Measurements from ENCODE around the gene SLIRP.
A peak's percentile ranks its signal among the peaks of the same experiment; 100 is the strongest.
"Not testable (repeated sequence)": the region's sequence is repeated elsewhere in the genome, so short reads cannot be mapped to it uniquely, and the experiment has no call there.

SLIRP gene

GRCh38 chr14:77707724-77708408 is at the start of gene SLIRP, which contains the start of gene ALKBH1:
Gene SLIRP (plus strand): TSS chr14:77708103. CDS start chr14:77708112, 9 bp downstream.
Gene ALKBH1 (minus strand): TSS chr14:77708023. CDS start chr14:77708004, 19 bp downstream.
- peak; percentile 42 for DNase-seq (ENCODE audit: low read depth)

GRCh38 chr14:77659831-77660230 is 48.1 kb upstream of the SLIRP start:
- no peak for DNase-seq (ENCODE audit: low read depth)

- DNase-seq (ENCODE audit: low read depth), result no peak
Measured at GRCh38 chr14:77660754-77661153, 47.1 kb upstream of the SLIRP start.

- not testable (repeated sequence) for DNase-seq (ENCODE audit: low read depth)
Measured at GRCh38 chr14:77661562-77661961, 46.3 kb upstream of the SLIRP start.

- no peak for DNase-seq (ENCODE audit: low read depth)
Measured at GRCh38 chr14:77663293-77663692, 44.6 kb upstream of the SLIRP start.

GRCh38 chr14:77667331-77667730 is 40.6 kb upstream of the SLIRP start:
- DNase-seq (ENCODE audit: low read depth), result no peak

GRCh38 chr14:77673193-77673592 is 34.7 kb upstream of the SLIRP start:
- no peak for DNase-seq (ENCODE audit: low read depth)

- no peak for DNase-seq (ENCODE audit: low read depth)
Measured at GRCh38 chr14:77674931-77675330, 33.0 kb upstream of the SLIRP start.

GRCh38 chr14:77681196-77682157 is 26.4 kb upstream of the SLIRP start:
- peak; percentile 14 for DNase-seq (ENCODE audit: low read depth)

- peak; percentile 4 for DNase-seq (ENCODE audit: low read depth)
Measured at GRCh38 chr14:77682158-77682553, 25.7 kb upstream of the SLIRP start.

- DNase-seq (ENCODE audit: low read depth), result no peak
Measured at GRCh38 chr14:77691259-77691658, 16.6 kb upstream of the SLIRP start.

- DNase-seq (ENCODE audit: low read depth), result no peak
Measured at GRCh38 chr14:77707355-77707723, 564 bp upstream of the SLIRP start.

- DNase-seq (ENCODE audit: low read depth), result no peak
Measured at GRCh38 chr14:77708749-77709148, 846 bp downstream of the SLIRP start.

- no peak for DNase-seq (ENCODE audit: low read depth)
Measured at GRCh38 chr14:77709412-77709811, 1.5 kb downstream of the SLIRP start.

GRCh38 chr14:77710364-77710763 is 2.5 kb downstream of the SLIRP start:
- no peak for DNase-seq (ENCODE audit: low read depth)

- no peak for DNase-seq (ENCODE audit: low read depth)
Measured at GRCh38 chr14:77714926-77715325, 7.0 kb downstream of the SLIRP start.

- DNase-seq (ENCODE audit: low read depth), result no peak
Measured at GRCh38 chr14:77717608-77718305, 9.9 kb downstream of the SLIRP start.

- DNase-seq (ENCODE audit: low read depth), result no peak
Measured at GRCh38 chr14:77721437-77721836, 13.5 kb downstream of the SLIRP start.

GRCh38 chr14:77722301-77722700 is 14.4 kb downstream of the SLIRP start:
- no peak for DNase-seq (ENCODE audit: low read depth)

GRCh38 chr14:77730976-77731497 is 23.1 kb downstream of the SLIRP start:
- DNase-seq (ENCODE audit: low read depth), result no peak

GRCh38 chr14:77738559-77739250 is 30.8 kb downstream of the SLIRP start:
- DNase-seq (ENCODE audit: low read depth), result no peak

- DNase-seq (ENCODE audit: low read depth), result no peak
Measured at GRCh38 chr14:77741438-77741837, 33.5 kb downstream of the SLIRP start.

Data from HS-5 (cell line).